Left colon (tissue), 2 donors: Measurements from ENCODE around the gene RBPJL. TPM values are rescaled to one million over a fixed set of nuclear protein-coding genes. Genes with fewer than 3 reads are reported as not detected.
A peak's percentile ranks its signal among the peaks of the same experiment; 100 is the strongest.

Source experiments
- ATAC-seq: fragments of 200-7000 bp; cut with Tn5 transposase; one replicate; pipeline ENCODE4 v1.9.1; 2020; ENCODE audit warnings: mild to moderate bottlenecking, moderate library complexity
- DNase-seq, 2 donors: peaks; one replicate each; pipeline ENCODE4 v3.0.0-alpha.2; 2020
- intact Hi-C, 2 donors: fragments of 100-400 bp; cut with DNase I in 1 of 2; cut with micrococcal nuclease in 1 of 2; formaldehyde crosslinking; loops; one replicate each; pipeline versions ENCODE4 v1.11.2 to v1.14.0; 2022; cut with DNase I, micrococcal nuclease
- total RNA-seq, 2 donors: library from RNA; stranded (reverse); fragmentation: NEBNext Ultra II Directional; extraction: Animal tissue kit (Norgen Biotek cat#: 25700); gene quantifications; one replicate each; pipeline ENCODE4 v1.2.1, GENCODE V29; 2021
- donor health status: DM: no; HTN: no; CAD: no.
- donor health status: DM: yes; HTN: yes; CAD: no.

Gene RBPJL
- total RNA-seq, 2 donors from 2014 or later, result not detected

GRCh38 chr20:45312241-45312640, 5.6 kb downstream of the RBPJL start:
- ATAC-seq (no peak), DNase-seq (no peak)
- intact Hi-C loops, result loop anchor here in 1 of 2 donors (5.0 kb wide), 1 partner anchor 455 kb away; no protein-coding TSS in a partner anchor

GRCh38 chr20:45313065-45313695, 6.5 kb downstream of the RBPJL start:
- ATAC-seq, result no peak
- intact Hi-C loops, result loop anchor here in 1 of 2 donors (5.0 kb wide), 1 partner anchor 454 kb away; no protein-coding TSS in a partner anchor
- DNase-seq, result no peak

- intact Hi-C loops, result loop anchor here in 1 of 2 donors (5.0 kb wide), 1 partner anchor 453 kb away; no protein-coding TSS in a partner anchor
- no peak for DNase-seq
- no peak for ATAC-seq
Observed at GRCh38 chr20:45313943-45314342, 7.3 kb downstream of the RBPJL start.

- intact Hi-C loops, result no loop called here
- DNase-seq (no peak), ATAC-seq (no peak)
Observed at GRCh38 chr20:45315672-45316071, 9.0 kb downstream of the RBPJL start.

- intact Hi-C loops, result no loop called here
- DNase-seq (no peak), ATAC-seq (no peak)
Observed at GRCh38 chr20:45316150-45317080, 9.8 kb downstream of the RBPJL start.

GRCh38 chr20:45317826-45318225, 11.2 kb downstream of the RBPJL start:
- intact Hi-C loops, result no loop called here
- DNase-seq (no peak), ATAC-seq (no peak)

GRCh38 chr20:45318386-45318939, 11.8 kb downstream of the RBPJL start:
- intact Hi-C loops, result no loop called here
- DNase-seq, result no peak

GRCh38 chr20:45318948-45319347, 12.3 kb downstream of the RBPJL start:
- DNase-seq (no peak), ATAC-seq (no peak)
- intact Hi-C loops, result no loop called here

More at GRCh38 chr20:45318386-45318939, 11.8 kb downstream of the RBPJL start:
- ATAC-seq, result no peak

GRCh38 chr20:45320948-45321595, 14.4 kb downstream of the RBPJL start:
- intact Hi-C loops, result loop anchor here in 1 of 2 donors (10.0 kb wide), 1 partner anchor 114 kb away; no protein-coding TSS in a partner anchor
- ATAC-seq, result peak; percentile 43
- no peak for DNase-seq

- intact Hi-C loops, result loop anchor here in 1 of 2 donors (10.0 kb wide), 1 partner anchor 112 kb away; no protein-coding TSS in a partner anchor
- ATAC-seq (peak; percentile 66), DNase-seq (peak; percentile 56 to 70)
Observed at GRCh38 chr20:45322952-45323383, 16.3 kb downstream of the RBPJL start.

- ATAC-seq (no peak), DNase-seq (peak in 1 of 2 donors; percentile 5)
- intact Hi-C loops, result loop anchor here in 1 of 2 donors (10.0 kb wide), 1 partner anchor 111 kb away; no protein-coding TSS in a partner anchor
Observed at GRCh38 chr20:45323731-45324130, 17.1 kb downstream of the RBPJL start.

- DNase-seq (peak in 1 of 2 donors; percentile 13), ATAC-seq (no peak)
- intact Hi-C loops, result loop anchor here in 1 of 2 donors (10.0 kb wide), 1 partner anchor 109 kb away; no protein-coding TSS in a partner anchor
Observed at GRCh38 chr20:45325371-45325770, 18.7 kb downstream of the RBPJL start.

- intact Hi-C loops, result loop anchor here in 1 of 2 donors (10.0 kb wide), 1 partner anchor 106 kb away; no protein-coding TSS in a partner anchor
- no peak for ATAC-seq
- DNase-seq, result no peak
Observed at GRCh38 chr20:45328451-45328850, 21.8 kb downstream of the RBPJL start.

- intact Hi-C loops, result loop anchor here in 1 of 2 donors (10.0 kb wide), 1 partner anchor 105 kb away; no protein-coding TSS in a partner anchor
- ATAC-seq, result peak; percentile 26
- DNase-seq, result no peak
Observed at GRCh38 chr20:45329497-45330319, 23.1 kb downstream of the RBPJL start.

GRCh38 chr20:45330476-45330875, 23.8 kb downstream of the RBPJL start:
- ATAC-seq (no peak), DNase-seq (no peak)
- intact Hi-C loops, result no loop called here

- ATAC-seq, result peak; percentile 67
- intact Hi-C loops, result no loop called here
- peak; percentile 43 to 78 for DNase-seq
Observed at GRCh38 chr20:45336530-45337366, 30.1 kb downstream of the RBPJL start.
